ENCODE results near the gene AZIN2.

DNA sequence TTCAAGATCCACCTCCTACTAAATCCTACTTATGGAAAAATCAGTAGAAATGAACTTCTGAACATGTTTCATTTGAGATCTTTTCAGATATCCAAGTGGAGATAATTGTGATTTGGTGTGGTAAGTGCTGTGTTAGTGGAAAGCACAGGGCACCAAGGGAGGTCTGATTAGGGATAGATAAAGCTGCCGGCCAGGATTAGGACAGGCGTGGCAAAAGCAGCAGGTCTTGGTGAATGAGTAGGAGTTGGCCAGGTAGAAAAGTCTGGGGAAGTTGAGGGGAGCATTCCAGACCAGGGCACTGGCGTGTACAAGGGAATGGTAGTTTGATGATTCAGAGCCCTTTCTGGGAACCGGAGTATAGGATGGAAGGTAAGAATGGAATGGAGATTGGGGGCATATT is 47.8 kb downstream of the AZIN2 start:
- TF ChIP-seq, protein P1, sequence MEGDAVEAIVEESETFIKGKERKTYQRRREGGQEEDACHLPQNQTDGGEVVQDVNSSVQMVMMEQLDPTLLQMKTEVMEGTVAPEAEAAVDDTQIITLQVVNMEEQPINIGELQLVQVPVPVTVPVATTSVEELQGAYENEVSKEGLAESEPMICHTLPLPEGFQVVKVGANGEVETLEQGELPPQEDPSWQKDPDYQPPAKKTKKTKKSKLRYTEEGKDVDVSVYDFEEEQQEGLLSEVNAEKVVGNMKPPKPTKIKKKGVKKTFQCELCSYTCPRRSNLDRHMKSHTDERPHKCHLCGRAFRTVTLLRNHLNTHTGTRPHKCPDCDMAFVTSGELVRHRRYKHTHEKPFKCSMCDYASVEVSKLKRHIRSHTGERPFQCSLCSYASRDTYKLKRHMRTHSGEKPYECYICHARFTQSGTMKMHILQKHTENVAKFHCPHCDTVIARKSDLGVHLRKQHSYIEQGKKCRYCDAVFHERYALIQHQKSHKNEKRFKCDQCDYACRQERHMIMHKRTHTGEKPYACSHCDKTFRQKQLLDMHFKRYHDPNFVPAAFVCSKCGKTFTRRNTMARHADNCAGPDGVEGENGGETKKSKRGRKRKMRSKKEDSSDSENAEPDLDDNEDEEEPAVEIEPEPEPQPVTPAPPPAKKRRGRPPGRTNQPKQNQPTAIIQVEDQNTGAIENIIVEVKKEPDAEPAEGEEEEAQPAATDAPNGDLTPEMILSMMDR (IDR thresholded peaks at IDR 0.05; ENCODE audit: low read length) = no peak
- TF ChIP-seq EZH2 (IDR thresholded peaks at IDR 0.05; ENCODE audit: borderline replicate concordance, low read length) = no peak
